GM12873 (cell line): ENCODE data around the gene TCF21.

ENCODE experiments used
- TF ChIP-seq, protein P1 (sequence below): IDR thresholded peaks from 2 replicates; pipeline ENCODE4 v1.5.1; 2012; ENCODE audit warnings: low read depth, mild to moderate bottlenecking, moderate library complexity, low read length, control low read depth; ENCODE audit not compliant: insufficient read depth; ENCODE audit errors: missing control alignments

TCF21 gene

DNA sequence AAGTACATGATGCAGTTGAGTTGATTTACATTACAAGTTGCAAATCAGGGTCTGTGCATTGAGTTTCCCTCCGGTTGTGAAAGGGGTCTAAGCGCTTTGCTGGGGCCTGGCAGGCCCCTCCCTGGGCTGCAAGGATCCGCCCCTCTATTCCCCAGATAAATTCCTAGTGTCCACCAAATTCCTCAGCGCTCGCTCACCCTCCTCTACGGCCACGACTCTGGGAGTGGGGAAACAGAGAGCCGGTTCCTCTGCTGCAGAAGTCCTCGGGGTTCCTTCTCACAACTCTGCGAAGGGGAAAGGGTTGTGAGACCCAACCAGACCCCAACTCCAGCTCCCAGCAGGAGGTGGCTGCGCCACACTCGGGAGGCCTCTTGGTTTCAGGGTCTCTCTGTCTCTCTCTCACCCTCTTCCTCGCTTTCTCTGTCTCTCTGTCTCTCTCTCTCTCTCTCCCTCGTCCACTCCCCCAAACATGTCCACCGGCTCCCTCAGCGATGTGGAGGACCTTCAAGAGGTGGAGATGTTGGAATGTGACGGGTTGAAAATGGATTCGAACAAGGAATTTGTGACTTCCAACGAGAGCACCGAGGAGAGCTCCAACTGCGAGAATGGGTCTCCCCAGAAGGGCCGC lies at the start of gene TCF21:
Gene TCF21 (plus strand): TSS at position 185 of the 628 bp plus-strand sequence. CDS start 285 bp downstream, at position 470.
- TF ChIP-seq, protein P1, sequence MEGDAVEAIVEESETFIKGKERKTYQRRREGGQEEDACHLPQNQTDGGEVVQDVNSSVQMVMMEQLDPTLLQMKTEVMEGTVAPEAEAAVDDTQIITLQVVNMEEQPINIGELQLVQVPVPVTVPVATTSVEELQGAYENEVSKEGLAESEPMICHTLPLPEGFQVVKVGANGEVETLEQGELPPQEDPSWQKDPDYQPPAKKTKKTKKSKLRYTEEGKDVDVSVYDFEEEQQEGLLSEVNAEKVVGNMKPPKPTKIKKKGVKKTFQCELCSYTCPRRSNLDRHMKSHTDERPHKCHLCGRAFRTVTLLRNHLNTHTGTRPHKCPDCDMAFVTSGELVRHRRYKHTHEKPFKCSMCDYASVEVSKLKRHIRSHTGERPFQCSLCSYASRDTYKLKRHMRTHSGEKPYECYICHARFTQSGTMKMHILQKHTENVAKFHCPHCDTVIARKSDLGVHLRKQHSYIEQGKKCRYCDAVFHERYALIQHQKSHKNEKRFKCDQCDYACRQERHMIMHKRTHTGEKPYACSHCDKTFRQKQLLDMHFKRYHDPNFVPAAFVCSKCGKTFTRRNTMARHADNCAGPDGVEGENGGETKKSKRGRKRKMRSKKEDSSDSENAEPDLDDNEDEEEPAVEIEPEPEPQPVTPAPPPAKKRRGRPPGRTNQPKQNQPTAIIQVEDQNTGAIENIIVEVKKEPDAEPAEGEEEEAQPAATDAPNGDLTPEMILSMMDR = no peak

DNA sequence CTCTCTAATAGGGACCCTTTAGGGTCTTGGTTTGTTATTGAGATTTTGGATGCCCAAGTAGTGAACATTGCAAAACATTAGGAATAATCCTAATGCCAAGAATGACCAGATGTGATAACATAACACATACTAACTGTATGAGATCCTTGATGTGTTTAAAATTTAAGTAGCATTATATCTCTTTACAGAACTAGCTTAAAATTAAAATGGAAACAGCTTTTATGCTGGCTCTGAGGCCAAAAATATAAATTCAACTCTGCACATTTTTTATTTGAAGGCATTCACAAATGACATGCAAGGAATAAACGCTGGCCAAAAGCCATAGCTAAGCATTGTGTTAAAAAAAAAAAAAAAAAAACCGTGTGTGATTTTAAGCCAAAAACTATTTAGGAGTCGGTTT lies 47.7 kb upstream of the TCF21 start:
- TF ChIP-seq, protein P1 = no peak

DNA sequence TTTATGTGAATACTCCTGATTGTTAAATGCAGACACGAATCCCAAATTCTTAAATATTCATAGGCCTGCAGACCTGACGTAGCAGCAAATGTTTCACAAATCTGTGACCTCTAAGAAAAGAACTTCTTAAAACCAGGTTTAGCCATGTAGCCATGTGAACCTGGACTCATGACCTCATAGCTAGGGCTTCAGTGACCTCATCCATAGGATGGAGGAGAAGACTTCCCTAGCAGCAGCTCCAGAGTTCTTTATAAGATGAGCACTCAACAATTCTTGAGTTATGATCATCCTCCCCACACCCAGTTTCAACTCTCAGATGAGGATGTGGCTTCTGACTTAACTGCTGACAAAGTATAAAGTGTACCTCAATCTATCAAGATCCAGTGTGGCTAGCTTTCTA lies 45.8 kb upstream of the TCF21 start:
- TF ChIP-seq, protein P1 = no peak

DNA sequence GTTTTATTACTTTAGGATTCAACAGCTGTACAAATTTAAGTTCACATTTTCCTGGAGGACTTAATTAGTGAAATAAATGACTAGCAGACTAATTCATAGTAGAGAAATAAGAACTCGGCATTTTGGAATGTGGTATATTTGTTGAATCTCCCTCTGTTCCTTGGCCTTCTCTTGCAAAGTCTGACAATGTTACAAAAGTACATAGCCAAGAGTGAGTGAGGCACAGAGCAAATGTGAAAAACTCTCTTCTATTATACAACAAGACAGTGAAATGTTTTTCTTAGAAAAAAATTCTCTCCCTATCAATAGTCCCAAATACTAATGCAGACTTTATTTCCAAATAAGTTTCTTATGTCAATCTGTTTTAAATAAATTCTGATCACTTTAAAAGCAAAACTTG lies 44.2 kb upstream of the TCF21 start:
- TF ChIP-seq, protein P1 = no peak

DNA sequence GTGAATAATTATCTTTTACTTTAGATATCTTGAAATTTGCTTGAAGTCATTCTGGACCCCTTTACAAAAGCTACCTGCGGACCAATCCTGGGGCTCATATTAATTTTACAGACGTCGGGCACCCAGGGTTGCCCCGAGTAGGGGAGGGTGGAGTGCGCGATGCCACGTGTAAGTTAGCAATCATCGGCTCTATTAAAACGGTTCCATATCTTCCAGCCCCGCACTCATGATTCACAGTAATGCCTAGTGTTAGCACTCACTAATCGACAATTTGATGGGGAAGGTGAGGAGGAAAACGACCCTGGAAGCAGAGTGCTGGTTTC lies 34.9 kb upstream of the TCF21 start:
- TF ChIP-seq, protein P1 = no peak

DNA sequence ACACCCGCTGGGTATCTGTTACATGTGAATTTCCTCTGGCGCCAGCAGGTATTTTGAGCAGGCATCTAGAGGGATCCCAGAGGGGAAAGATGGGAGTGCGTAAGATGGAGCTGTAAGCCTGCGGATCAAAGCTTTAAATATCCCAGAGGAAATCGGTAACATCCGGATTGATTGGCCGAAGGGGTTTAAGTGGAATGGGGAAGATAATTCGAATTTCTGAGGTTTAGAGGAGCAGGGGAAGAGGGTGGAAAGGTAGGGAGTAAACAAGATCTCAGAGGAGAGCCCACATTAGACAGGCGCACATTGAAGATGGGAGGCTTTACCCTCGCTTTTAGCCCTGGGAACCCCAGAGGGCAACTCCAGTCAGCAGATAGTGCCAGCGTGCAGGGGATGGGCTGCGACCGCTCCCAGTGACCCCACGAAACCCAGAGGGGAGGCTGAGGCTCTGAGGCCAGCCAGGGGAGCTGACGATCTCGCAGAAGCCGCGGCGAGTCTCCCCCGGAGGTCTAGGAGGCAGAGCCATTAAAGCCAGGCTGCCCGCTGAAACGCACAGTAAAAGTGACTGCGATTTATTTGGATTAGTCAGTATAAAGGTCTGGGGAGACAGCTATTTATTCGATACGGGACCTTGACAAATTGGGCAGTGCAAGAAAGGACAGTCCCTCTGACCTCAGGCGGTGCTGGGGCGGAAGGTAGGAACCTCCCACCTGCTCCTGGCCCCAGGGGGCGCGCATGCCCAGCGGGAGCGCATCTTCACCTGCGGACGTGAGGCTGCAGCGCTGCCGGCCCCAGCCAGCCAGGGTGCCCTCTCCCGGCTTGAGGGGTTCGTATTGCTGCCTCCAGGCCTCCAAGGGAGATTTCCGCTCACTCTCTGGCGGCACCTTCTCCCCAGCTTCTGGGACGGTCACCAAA lies 34.3 kb upstream of the TCF21 start:
- TF ChIP-seq, protein P1 = no peak

DNA sequence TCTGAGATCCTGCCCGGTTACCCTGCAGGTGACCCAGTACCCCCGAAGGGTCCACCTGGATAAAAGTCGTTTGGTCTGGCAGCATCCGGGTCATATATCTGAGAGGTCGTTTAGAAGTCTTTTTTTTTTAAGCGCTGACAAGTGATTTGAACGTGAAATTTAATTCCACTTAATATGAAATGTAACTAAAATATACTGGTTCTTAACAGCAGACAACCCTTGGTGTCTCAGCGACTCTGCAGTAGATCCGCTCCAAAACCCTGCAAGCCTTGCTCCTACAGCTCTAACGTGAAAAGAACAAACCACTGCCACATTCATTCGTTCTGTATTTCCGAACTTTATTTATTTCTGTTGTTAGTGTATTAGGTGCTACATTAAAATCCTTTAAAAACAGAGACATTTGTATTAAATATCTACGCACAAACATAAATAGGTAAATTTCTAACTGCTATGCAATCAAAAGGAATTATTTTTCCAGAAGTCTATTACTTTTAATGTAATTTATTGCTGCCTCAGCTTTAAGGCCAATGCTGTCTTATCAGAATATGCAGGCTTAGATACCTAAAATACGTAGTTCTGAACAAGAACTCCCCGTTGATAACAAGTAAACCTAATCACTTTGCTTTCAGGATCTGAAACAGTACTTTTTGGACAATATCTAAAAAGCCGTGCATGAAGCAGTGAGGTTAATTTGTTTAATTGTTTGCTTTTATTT lies 33.5 kb upstream of the TCF21 start:
- TF ChIP-seq, protein P1 = no peak
